ENCODE measurements around the gene DNALI1.

DNA sequence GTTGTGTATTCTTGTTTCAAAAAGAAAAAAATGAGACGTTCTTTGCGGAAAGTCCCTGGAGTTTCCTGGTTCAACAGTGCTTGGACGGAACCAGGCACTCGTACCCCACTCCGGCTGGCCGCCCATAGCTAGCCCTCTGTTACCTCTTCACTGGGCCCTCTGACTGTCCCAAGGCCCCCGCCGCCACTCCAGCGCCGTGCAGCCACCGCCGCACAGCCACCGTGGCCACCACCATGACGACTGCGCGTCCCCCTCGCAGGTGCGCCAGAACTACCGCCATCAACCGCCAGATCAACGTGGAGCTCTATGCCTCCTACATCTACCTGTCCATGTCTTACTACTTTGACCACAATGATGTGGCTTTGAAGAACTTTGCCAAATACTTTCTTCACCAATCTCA, 12.2 kb upstream of the DNALI1 start:
- TF ChIP-seq, protein P1, sequence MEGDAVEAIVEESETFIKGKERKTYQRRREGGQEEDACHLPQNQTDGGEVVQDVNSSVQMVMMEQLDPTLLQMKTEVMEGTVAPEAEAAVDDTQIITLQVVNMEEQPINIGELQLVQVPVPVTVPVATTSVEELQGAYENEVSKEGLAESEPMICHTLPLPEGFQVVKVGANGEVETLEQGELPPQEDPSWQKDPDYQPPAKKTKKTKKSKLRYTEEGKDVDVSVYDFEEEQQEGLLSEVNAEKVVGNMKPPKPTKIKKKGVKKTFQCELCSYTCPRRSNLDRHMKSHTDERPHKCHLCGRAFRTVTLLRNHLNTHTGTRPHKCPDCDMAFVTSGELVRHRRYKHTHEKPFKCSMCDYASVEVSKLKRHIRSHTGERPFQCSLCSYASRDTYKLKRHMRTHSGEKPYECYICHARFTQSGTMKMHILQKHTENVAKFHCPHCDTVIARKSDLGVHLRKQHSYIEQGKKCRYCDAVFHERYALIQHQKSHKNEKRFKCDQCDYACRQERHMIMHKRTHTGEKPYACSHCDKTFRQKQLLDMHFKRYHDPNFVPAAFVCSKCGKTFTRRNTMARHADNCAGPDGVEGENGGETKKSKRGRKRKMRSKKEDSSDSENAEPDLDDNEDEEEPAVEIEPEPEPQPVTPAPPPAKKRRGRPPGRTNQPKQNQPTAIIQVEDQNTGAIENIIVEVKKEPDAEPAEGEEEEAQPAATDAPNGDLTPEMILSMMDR (IDR thresholded peaks at IDR 0.05) = no peak
- TF ChIP-seq SIN3A (IDR thresholded peaks at IDR 0.05; ENCODE audit: borderline replicate concordance, insufficient read depth, low read depth, low read length) (no peak), REST (IDR thresholded peaks at IDR 0.05; ENCODE audit: insufficient read depth in 1 of 2, low read depth in 2 of 2, low read length in 1 of 2) (no peak)

Data from Panc1 (cell line).